Vagina (tissue), 2 donors: ENCODE measurements around the gene WDR19.
"Not testable (repeated sequence)": the region's sequence is repeated elsewhere in the genome, so short reads cannot be mapped to it uniquely, and the experiment has no call there.

Source experiments
- CTCF ChIP-seq, 3 experiments: fragments of 450-650 bp in 2 of 3; fragments of 200-600 bp in 1 of 3; sonication (generic) in 1 of 3; IDR thresholded peaks; one replicate each; pipeline ENCODE4 v1.5.1; 2017 to 2019; ENCODE audit warnings: antibody characterized with exemption in 3 of 3, mild to moderate bottlenecking in 2 of 3, moderate library complexity in 2 of 3
- POLR2A ChIP-seq, 2 donors: fragments of 450-650 bp; IDR thresholded peaks; one replicate each; pipeline ENCODE4 v1.6.1; 2017; ENCODE audit warnings: antibody characterized with exemption in 2 of 2, mild to moderate bottlenecking in 2 of 2, moderate library complexity in 2 of 2
- POLR2AphosphoS5 ChIP-seq, 2 donors: sonication (generic); formaldehyde crosslinking; IDR thresholded peaks; one replicate each; pipeline ENCODE4 v1.9.0; 2017; ENCODE audit warnings: antibody characterized with exemption in 2 of 2, mild to moderate bottlenecking in 2 of 2, low read depth in 1 of 2; ENCODE audit not compliant: insufficient read depth in 1 of 2

GRCh38 chr4:39138227-39138626 is 44.1 kb upstream of the WDR19 start:
- not testable (repeated sequence) for TF ChIP-seq CTCF (IDR thresholded peaks at IDR 0.05); POLR2A (IDR thresholded peaks at IDR 0.05); POLR2AphosphoS5 (IDR thresholded peaks at IDR 0.05; ENCODE audit: insufficient read depth in 1 of 2, low read depth in 1 of 2)
